Naive thymus-derived CD4-positive, alpha-beta T cell (primary cell): ENCODE results near the gene ASAP2. TPM values are rescaled to one million over a fixed set of nuclear protein-coding genes. Genes with fewer than 3 reads are reported as not detected.

Experiments used
- ATAC-seq: fragments of 150-1000 bp; cut with Tn5 transposase; 2 replicates; pipeline ENCODE4 v1.10.0; 2021; ENCODE audit warnings: mild to moderate bottlenecking, moderate library complexity
- CTCF ChIA-PET: fragments of 350-600 bp; sonication (Branson Sonifier 250); formaldehyde crosslinking; loops from one replicate; lab custom pipeline; 2021; ENCODE audit warnings: antibody characterized with exemption; lab: Charles Lee
- POLR2A ChIA-PET: fragments of 350-600 bp; sonication (Branson Sonifier 250); formaldehyde crosslinking; loops from one replicate; lab custom pipeline; 2021; ENCODE audit warnings: antibody characterized with exemption, inconsistent platforms; lab: Charles Lee
- DNase-seq, 9 donors: peaks; one replicate each; pipeline versions ENCODE4 v3.0.0 to v3.0.0-alpha.2; 2020 to 2022; ENCODE audit warnings: mixed read lengths in 1 of 9
- H3K27ac ChIP-seq: one replicate; pipeline ENCODE4 v1.7.0; 2013; ENCODE audit warnings: mild to moderate bottlenecking, low read depth, low read length, moderate library complexity
- H3K27me3 ChIP-seq, 2 donors: one replicate each; pipeline ENCODE4 v1.7.0; 2013; ENCODE audit warnings: low read length in 2 of 2, mild to moderate bottlenecking in 2 of 2, moderate library complexity in 2 of 2; ENCODE audit not compliant: control insufficient read depth in 2 of 2, insufficient read depth in 2 of 2
- H3K36me3 ChIP-seq, 3 experiments: 1 replicate in 2 of 3; 2 replicates in 1 of 3; pipeline ENCODE4 v1.7.0; 2013; ENCODE audit warnings: low read length in 3 of 3, mild to moderate bottlenecking in 3 of 3, moderate library complexity in 1 of 3; ENCODE audit not compliant: insufficient read depth in 3 of 3, control insufficient read depth in 2 of 3
- H3K4me1 ChIP-seq, 2 donors: one replicate each; pipeline ENCODE4 v1.7.0; 2013; ENCODE audit warnings: low read length in 2 of 2, mild to moderate bottlenecking in 2 of 2, moderate library complexity in 1 of 2; ENCODE audit not compliant: control insufficient read depth in 2 of 2, insufficient read depth in 2 of 2
- H3K4me3 ChIP-seq: 2 replicates; pipeline ENCODE4 v1.7.0; 2013; ENCODE audit warnings: mild to moderate bottlenecking, low read length
- H3K9me3 ChIP-seq, 3 experiments: 1 replicate in 2 of 3; 2 replicates in 1 of 3; pipeline ENCODE4 v1.7.0; 2013; ENCODE audit warnings: low read length in 3 of 3; ENCODE audit not compliant: control insufficient read depth in 2 of 3
- H3K27ac Mint-ChIP-seq, 9 donors: one replicate each; pipeline ENCODE4 v1.8.0; 2020 to 2022; ENCODE audit warnings: mixed read lengths in 9 of 9, mild to moderate bottlenecking in 8 of 9, moderate library complexity in 5 of 9, inconsistent platforms in 2 of 9
- H3K27me3 Mint-ChIP-seq, 5 donors: one replicate each; pipeline ENCODE4 v1.8.0; 2021 to 2022; ENCODE audit warnings: mixed read lengths in 5 of 5, mild to moderate bottlenecking in 1 of 5
- H3K36me3 Mint-ChIP-seq, 5 donors: one replicate each; pipeline ENCODE4 v1.8.0; 2020 to 2022; ENCODE audit warnings: mixed read lengths in 5 of 5, mild to moderate bottlenecking in 3 of 5, inconsistent platforms in 1 of 5
- H3K4me1 Mint-ChIP-seq, 7 donors: one replicate each; pipeline ENCODE4 v1.8.0; 2020 to 2022; ENCODE audit warnings: mixed read lengths in 7 of 7, mild to moderate bottlenecking in 3 of 7, inconsistent platforms in 1 of 7
- H3K4me3 Mint-ChIP-seq, 10 donors: one replicate each; pipeline ENCODE4 v1.8.0; 2020 to 2022; ENCODE audit warnings: mild to moderate bottlenecking in 10 of 10, mixed read lengths in 10 of 10, moderate library complexity in 6 of 10, inconsistent platforms in 2 of 10
- H3K9me3 Mint-ChIP-seq, 11 donors: one replicate each; pipeline ENCODE4 v1.8.0; 2020 to 2022; ENCODE audit warnings: mixed read lengths in 11 of 11, mild to moderate bottlenecking in 4 of 11, inconsistent platforms in 1 of 11, moderate library complexity in 1 of 11
- intact Hi-C, 2 donors: fragments of 100-400 bp; cut with micrococcal nuclease; formaldehyde crosslinking; loops; one replicate each; pipeline ENCODE4 v1.15.1; 2023
- polyA plus RNA-seq, 2 donors: library from polyadenylated mRNA; unstranded; fragments of 300-500 nt; fragmentation: Illumina TruSeq; gene quantifications; one replicate each; pipeline ENCODE4 v1.2.3, GENCODE V29; 2021
- total RNA-seq, 6 experiments: library from RNA in 5 of 6; stranded (reverse) in 5 of 6; gene quantifications; 1 replicate in 5 of 6; 2 replicates in 1 of 6; pipeline ENCODE4 v1.2.3 and lab custom pipeline; 2021 to 2026

Gene ASAP2
- total and polyA plus RNA-seq, 7 experiments from 2014 or later, result 0.10 to 1.2 (median 0.45) TPM; not detected in 4

- Mint-ChIP-seq H3K36me3 (no peaks in the 10 kb centered on the region), H3K4me3 (no peak overlapping the region), H3K27me3 (peaks cover 6 to 34% (median 16%) of the 10 kb centered on the region in 5 donors), H3K4me1 (no peaks in the 10 kb centered on the region), H3K27ac (no peak overlapping the region), H3K9me3 (no peaks in the 10 kb centered on the region)
- Histone ChIP-seq H3K4me3 (no peak overlapping the region), H3K4me1 (no peaks in the 10 kb centered on the region), H3K27ac (no peak overlapping the region), H3K9me3 (no peaks in the 10 kb centered on the region), H3K27me3 (no peaks in the 10 kb centered on the region), H3K36me3 (no peaks in the 10 kb centered on the region)
- ATAC-seq (no peak), DNase-seq (no peak)
- ChIA-PET POLR2A (no interaction called here), CTCF (no interaction called here)
- intact Hi-C loops, result no loop called here
These were observed 81.6 kb downstream of the ASAP2 start for GRCh38 chr2:9288233-9288632.

GRCh38 chr2:9288681-9289338 is 82.2 kb downstream of the ASAP2 start:
- ATAC-seq, result no peak

GRCh38 chr2:9291331-9291730 is 84.7 kb downstream of the ASAP2 start:
- Histone ChIP-seq H3K9me3 (no peaks in the 10 kb centered on the region), H3K4me3 (no peak overlapping the region), H3K27ac (no peak overlapping the region), H3K36me3 (no peaks in the 10 kb centered on the region), H3K27me3 (no peaks in the 10 kb centered on the region), H3K4me1 (no peaks in the 10 kb centered on the region)
- Mint-ChIP-seq H3K4me1 (no peaks in the 10 kb centered on the region), H3K27me3 (peaks cover 6 to 39% (median 18%) of the 10 kb centered on the region in 5 donors), H3K4me3 (no peak overlapping the region), H3K9me3 (no peaks in the 10 kb centered on the region), H3K36me3 (no peaks in the 10 kb centered on the region), H3K27ac (no peak overlapping the region)
- intact Hi-C loops, result no loop called here
- no peak for DNase-seq
- ChIA-PET POLR2A (no interaction called here), CTCF (no interaction called here)
- no peak for ATAC-seq

More at GRCh38 chr2:9288681-9289338, 82.2 kb downstream of the ASAP2 start:
- H3K27ac ChIP-seq, result no peak overlapping the region
- H3K4me1 Mint-ChIP-seq, result no peaks in the 10 kb centered on the region
- DNase-seq, result no peak
- H3K36me3 Mint-ChIP-seq, result no peaks in the 10 kb centered on the region
- POLR2A ChIA-PET, result no interaction called here
- H3K4me3 Mint-ChIP-seq, result no peak overlapping the region
- H3K4me1 ChIP-seq, result no peaks in the 10 kb centered on the region
- no peaks in the 10 kb centered on the region for H3K9me3 Mint-ChIP-seq
- H3K4me3 ChIP-seq, result no peak overlapping the region
- no peaks in the 10 kb centered on the region for H3K36me3 ChIP-seq
- peaks cover 6 to 35% (median 16%) of the 10 kb centered on the region in 5 donors for H3K27me3 Mint-ChIP-seq
- H3K9me3 ChIP-seq, result no peaks in the 10 kb centered on the region
- H3K27me3 ChIP-seq, result no peaks in the 10 kb centered on the region
- CTCF ChIA-PET, result no interaction called here
- intact Hi-C loops, result no loop called here
- no peak overlapping the region for H3K27ac Mint-ChIP-seq

- H3K4me1 Mint-ChIP-seq, result no peaks in the 10 kb centered on the region
- Histone ChIP-seq H3K9me3 (no peaks in the 10 kb centered on the region), H3K4me1 (no peaks in the 10 kb centered on the region), H3K27me3 (no peaks in the 10 kb centered on the region), H3K27ac (no peak overlapping the region), H3K36me3 (no peaks in the 10 kb centered on the region), H3K4me3 (no peak overlapping the region)
- DNase-seq (no peak), ATAC-seq (no peak)
- ChIA-PET CTCF (no interaction called here), POLR2A (no interaction called here)
- peaks cover 6 to 39% (median 23%) of the 10 kb centered on the region in 5 donors for H3K27me3 Mint-ChIP-seq
- no peaks in the 10 kb centered on the region for H3K9me3 Mint-ChIP-seq
- H3K36me3 Mint-ChIP-seq, result no peaks in the 10 kb centered on the region
- intact Hi-C loops, result no loop called here
- H3K27ac Mint-ChIP-seq, result no peak overlapping the region
- no peak overlapping the region for H3K4me3 Mint-ChIP-seq
These were observed 85.3 kb downstream of the ASAP2 start for GRCh38 chr2:9291866-9292265.

GRCh38 chr2:9292426-9292825 is 85.8 kb downstream of the ASAP2 start:
- ChIA-PET POLR2A (no interaction called here), CTCF (no interaction called here)
- H3K27me3 Mint-ChIP-seq, result peaks cover 6 to 35% (median 22%) of the 10 kb centered on the region in 5 donors
- Histone ChIP-seq H3K27ac (no peak overlapping the region), H3K9me3 (no peaks in the 10 kb centered on the region), H3K27me3 (no peaks in the 10 kb centered on the region), H3K36me3 (no peaks in the 10 kb centered on the region), H3K4me3 (no peak overlapping the region), H3K4me1 (no peaks in the 10 kb centered on the region)
- no peaks in the 10 kb centered on the region for H3K9me3 Mint-ChIP-seq
- ATAC-seq (no peak), DNase-seq (no peak)
- no peaks in the 10 kb centered on the region for H3K36me3 Mint-ChIP-seq
- no peaks in the 10 kb centered on the region for H3K4me1 Mint-ChIP-seq
- intact Hi-C loops, result no loop called here
- H3K4me3 Mint-ChIP-seq, result no peak overlapping the region
- no peak overlapping the region for H3K27ac Mint-ChIP-seq

- Mint-ChIP-seq H3K4me1 (no peaks in the 10 kb centered on the region), H3K9me3 (no peaks in the 10 kb centered on the region), H3K36me3 (no peaks in the 10 kb centered on the region), H3K27ac (no peak overlapping the region), H3K4me3 (no peak overlapping the region), H3K27me3 (peaks cover 0 to 24% (median 16%) of the 10 kb centered on the region in 5 donors)
- Histone ChIP-seq H3K9me3 (no peaks in the 10 kb centered on the region), H3K27ac (no peak overlapping the region), H3K4me1 (no peaks in the 10 kb centered on the region), H3K4me3 (no peak overlapping the region), H3K36me3 (no peaks in the 10 kb centered on the region), H3K27me3 (no peaks in the 10 kb centered on the region)
- intact Hi-C loops, result no loop called here
- POLR2A ChIA-PET, result no interaction called here
- ATAC-seq (no peak), DNase-seq (no peak)
- CTCF ChIA-PET, result no interaction called here
These were observed 88.2 kb downstream of the ASAP2 start for GRCh38 chr2:9294764-9295163.

- no peak overlapping the region for H3K27ac ChIP-seq
- no peaks in the 10 kb centered on the region for H3K9me3 ChIP-seq
- CTCF ChIA-PET, result interaction anchor here (0.9 kb wide), 1 partner anchor 14 kb away, joined by 3 read pairs; no protein-coding TSS in a partner anchor
- no peak overlapping the region for H3K27ac Mint-ChIP-seq
- H3K36me3 ChIP-seq, result no peaks in the 10 kb centered on the region
- peaks cover 0 to 22% (median 12%) of the 10 kb centered on the region in 5 donors for H3K27me3 Mint-ChIP-seq
- no peaks in the 10 kb centered on the region for H3K36me3 Mint-ChIP-seq
- H3K4me3 ChIP-seq, result no peak overlapping the region
- intact Hi-C loops, result no loop called here
- no peaks in the 10 kb centered on the region for H3K9me3 Mint-ChIP-seq
- ATAC-seq, result no peak
- no peaks in the 10 kb centered on the region for H3K27me3 ChIP-seq
- no peak for DNase-seq
- H3K4me1 ChIP-seq, result no peaks in the 10 kb centered on the region
- POLR2A ChIA-PET, result no interaction called here
- no peaks in the 10 kb centered on the region for H3K4me1 Mint-ChIP-seq
- H3K4me3 Mint-ChIP-seq, result no peak overlapping the region
These were observed 89.9 kb downstream of the ASAP2 start for GRCh38 chr2:9296559-9296958.
